T-cell (primary cell): ENCODE results near the gene ZNF148. TPM values are rescaled to one million over a fixed set of nuclear protein-coding genes. Genes with fewer than 3 reads are reported as not detected.
"Not testable (repeated sequence)": the region's sequence is repeated elsewhere in the genome, so short reads cannot be mapped to it uniquely, and the experiment has no call there.

Experiments used
- ATAC-seq, 4 experiments: fragments of 200-7000 bp in 3 of 4; fragments of 150-1000 bp in 1 of 4; cut with Tn5 transposase; replicated peaks in 1 of 4; 1 replicate in 3 of 4; 2 replicates in 1 of 4; pipeline ENCODE4 v1.10.0; 2021; ENCODE audit warnings: moderate library complexity in 3 of 4, mild to moderate bottlenecking in 2 of 4, moderate number of reproducible peaks in 1 of 4
- CTCF ChIA-PET, 2 donors: fragments of 300-600 bp; sonication (Branson Sonifier 250); formaldehyde crosslinking; loops; one replicate each; lab custom pipeline; 2022; ENCODE audit warnings: antibody characterized with exemption in 2 of 2; lab: Charles Lee
- POLR2A ChIA-PET, 2 donors: fragments of 300-600 bp; sonication (Branson Sonifier 250); formaldehyde crosslinking; loops; one replicate each; lab custom pipeline; 2022; ENCODE audit warnings: antibody characterized with exemption in 2 of 2; lab: Charles Lee
- DNase-seq, 35 experiments: peaks; one replicate each; pipeline versions ENCODE4 v3.0.0 to v3.0.0-alpha.2; 2013 to 2023
- H3K27ac ChIP-seq: one replicate; pipeline ENCODE4 v1.5.1; 2013; ENCODE audit warnings: low read length
- H3K27me3 ChIP-seq, 2 experiments: replicated peaks in 1 of 2; 1 replicate in 1 of 2; 2 replicates in 1 of 2; pipeline versions ENCODE4 v1.6.1 to v1.7.0; 2013; ENCODE audit warnings: low read length in 1 of 2, mixed read lengths in 1 of 2; ENCODE audit not compliant: control insufficient read depth in 2 of 2, insufficient read depth in 2 of 2; ENCODE audit errors: extremely low read depth in 1 of 2
- H3K36me3 ChIP-seq, 2 donors: 1 replicate in 1 of 2; 2 replicates in 1 of 2; pipeline versions ENCODE4 v1.6.1 to v1.7.0; 2013; ENCODE audit warnings: low read length in 1 of 2; ENCODE audit not compliant: control insufficient read depth in 2 of 2, insufficient read depth in 1 of 2; ENCODE audit errors: extremely low read depth in 1 of 2
- H3K4me1 ChIP-seq, 2 experiments: 1 replicate in 1 of 2; 2 replicates in 1 of 2; pipeline versions ENCODE4 v1.6.1 to v1.7.0; 2013; ENCODE audit warnings: low read length in 2 of 2, mixed read lengths in 1 of 2; ENCODE audit not compliant: insufficient read depth in 2 of 2, control insufficient read depth in 1 of 2; ENCODE audit errors: extremely low read depth in 1 of 2
- H3K4me3 ChIP-seq, 2 donors: 1 replicate in 1 of 2; 2 replicates in 1 of 2; pipeline versions ENCODE4 v1.5.1 to v1.7.0; 2013; ENCODE audit warnings: mild to moderate bottlenecking in 2 of 2, low read length in 1 of 2, moderate library complexity in 1 of 2; ENCODE audit not compliant: control insufficient read depth in 1 of 2; ENCODE audit errors: extremely low read depth in 1 of 2
- H3K9me3 ChIP-seq: 2 replicates; pipeline ENCODE4 v1.7.0; 2013
- H3K27ac Mint-ChIP-seq, 2 donors: one replicate each; pipeline ENCODE4 v1.8.0; 2020 to 2021; ENCODE audit warnings: mild to moderate bottlenecking in 2 of 2, mixed read lengths in 2 of 2
- H3K27me3 Mint-ChIP-seq, 2 donors: one replicate each; pipeline ENCODE4 v1.8.0; 2021 to 2022; ENCODE audit warnings: mixed read lengths in 2 of 2
- H3K36me3 Mint-ChIP-seq: one replicate; pipeline ENCODE4 v1.8.0; 2021; ENCODE audit warnings: mixed read lengths
- H3K4me1 Mint-ChIP-seq, 3 donors: one replicate each; pipeline ENCODE4 v1.8.0; 2020 to 2022; ENCODE audit warnings: mixed read lengths in 3 of 3, mild to moderate bottlenecking in 1 of 3
- H3K4me3 Mint-ChIP-seq, 3 donors: one replicate each; pipeline ENCODE4 v1.8.0; 2020 to 2022; ENCODE audit warnings: mild to moderate bottlenecking in 3 of 3, mixed read lengths in 3 of 3, moderate library complexity in 3 of 3
- H3K9me3 Mint-ChIP-seq, 3 donors: one replicate each; pipeline ENCODE4 v1.8.0; 2020 to 2022; ENCODE audit warnings: mixed read lengths in 3 of 3
- WGBS: methylation state at CpG from one replicate; pipeline ENCODE4 v1.1.5; 2013; ENCODE audit warnings: missing lambda C conversion rate; ENCODE audit not compliant: insufficient coverage; 5-methylcytosine and 5-hydroxymethylcytosine counted together
- total RNA-seq, 35 experiments: library from RNA in 6 of 35; stranded (reverse) in 6 of 35; fragments of 120-200 nt in 1 of 35; gene quantifications; one replicate each; pipeline versions ENCODE4 v1.2.1 to v1.2.4 and lab custom pipeline; 2013 to 2026

The ZNF148 gene
- total RNA-seq, 5 donors from 2014 or later (not counting 1 experiment from before 2014, with no cell fraction given): 46.5 to 50.6 (median 50.4) TPM

DNA sequence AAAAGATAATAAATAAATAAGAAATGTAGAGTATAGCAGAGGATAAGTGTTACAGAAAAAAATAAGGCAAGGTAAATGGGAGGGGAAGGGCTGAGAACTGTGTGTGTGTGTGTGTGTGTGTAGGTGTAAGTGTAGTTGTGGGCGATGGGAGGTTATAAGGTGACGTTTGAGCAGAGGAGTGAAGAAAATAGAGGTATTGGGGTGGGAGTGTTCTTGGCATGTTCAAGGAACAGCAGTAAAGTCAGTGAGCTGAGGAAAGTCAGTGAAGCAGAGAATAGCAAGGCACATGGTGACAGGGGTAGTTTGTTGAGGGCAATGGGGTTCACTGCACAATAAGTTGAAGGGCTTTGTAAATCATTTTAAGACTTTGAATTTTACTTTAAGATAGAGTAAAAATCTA is 30.9 kb upstream of the ZNF148 start:
- Mint-ChIP-seq H3K4me3 (no peak overlapping the region), H3K27me3 (peaks cover 0 to 23% of the 10 kb centered on the region in 2 donors), H3K4me1 (no peaks in the 10 kb centered on the region), H3K36me3 (no peaks in the 10 kb centered on the region), H3K27ac (no peak overlapping the region), H3K9me3 (peaks cover 5 to 13% (median 5%) of the 10 kb centered on the region in 3 donors)
- ATAC-seq (no peak), DNase-seq (no peak)
- ChIA-PET POLR2A (no interaction called here), CTCF (no interaction called here)
- Histone ChIP-seq H3K4me1 (no peaks in the 10 kb centered on the region), H3K9me3 (no peaks in the 10 kb centered on the region), H3K36me3 (no peaks in the 10 kb centered on the region), H3K27ac (no peak overlapping the region), H3K27me3 (peaks cover 3 to 5% of the 10 kb centered on the region in 2 experiments), H3K4me3 (no peak overlapping the region)
- 61% methylated on average over 2 of the region's 2 CpGs for WGBS

DNA sequence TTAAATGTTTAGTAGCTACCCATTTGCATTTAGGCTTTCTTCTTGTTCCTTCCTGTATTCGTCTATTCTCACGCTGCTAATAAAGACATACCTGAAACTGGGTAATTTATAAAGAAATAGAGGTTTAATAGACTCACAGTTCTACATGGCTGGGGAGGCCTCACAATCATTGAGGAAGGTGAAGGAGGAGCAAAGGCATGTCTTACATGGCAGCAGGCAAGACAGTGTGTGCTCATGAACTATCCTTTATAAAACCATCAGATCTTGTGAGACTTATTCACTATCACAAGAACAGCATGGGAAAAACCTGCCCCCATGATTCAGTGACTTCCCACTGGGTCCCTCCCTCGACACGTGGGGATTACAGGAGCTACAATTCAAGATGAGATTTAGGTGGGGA is 30.4 kb upstream of the ZNF148 start:
- CTCF ChIA-PET, H3K36me3 ChIP-seq, DNase-seq, H3K9me3 ChIP-seq, H3K27me3 ChIP-seq, H3K27ac Mint-ChIP-seq, H3K4me3 Mint-ChIP-seq, H3K4me3 ChIP-seq, H3K4me1 Mint-ChIP-seq, H3K27ac ChIP-seq, H3K4me1 ChIP-seq, POLR2A ChIA-PET, H3K36me3 Mint-ChIP-seq, ATAC-seq: not testable (repeated sequence)
- peaks cover 5 to 13% (median 5%) of the 10 kb centered on the region in 3 donors for H3K9me3 Mint-ChIP-seq
- peaks cover 0 to 25% of the 10 kb centered on the region in 2 donors for H3K27me3 Mint-ChIP-seq
- WGBS: no CpG with 5 or more reads among the region's 4 CpGs

DNA sequence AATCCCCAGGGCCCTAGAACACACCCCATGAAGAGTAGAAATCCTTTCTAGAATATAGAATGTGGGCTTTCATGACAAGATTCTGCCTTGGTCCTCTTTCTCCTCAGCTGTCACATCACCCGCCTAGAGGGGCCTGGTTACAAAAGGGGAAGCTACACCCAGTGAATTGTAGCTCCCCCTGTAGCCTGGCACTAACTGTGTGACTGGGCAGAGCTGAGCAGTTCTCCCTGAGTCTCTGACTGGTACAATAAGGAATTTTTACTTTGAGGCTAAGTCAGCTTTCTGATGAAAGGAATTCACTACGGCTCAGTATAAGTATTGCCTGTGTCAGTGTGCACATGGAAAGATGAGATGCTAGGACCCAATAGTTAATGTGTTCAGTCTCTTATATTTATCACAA is 28.7 kb upstream of the ZNF148 start:
- Histone ChIP-seq H3K27me3 (peaks cover 0 to 5% of the 10 kb centered on the region in 2 experiments), H3K4me1 (no peaks in the 10 kb centered on the region), H3K4me3 (no peak overlapping the region), H3K9me3 (no peaks in the 10 kb centered on the region), H3K36me3 (no peaks in the 10 kb centered on the region), H3K27ac (no peak overlapping the region)
- ChIA-PET CTCF (no interaction called here), POLR2A (no interaction called here)
- Mint-ChIP-seq H3K4me3 (no peak overlapping the region), H3K27me3 (peaks cover 0 to 15% of the 10 kb centered on the region in 2 donors), H3K27ac (no peak overlapping the region), H3K4me1 (no peaks in the 10 kb centered on the region), H3K9me3 (peaks cover 5 to 13% (median 5%) of the 10 kb centered on the region in 3 donors), H3K36me3 (no peaks in the 10 kb centered on the region)
- DNase-seq (no peak), ATAC-seq (no peak)
- WGBS: no CpG with 5 or more reads among the region's 2 CpGs

DNA sequence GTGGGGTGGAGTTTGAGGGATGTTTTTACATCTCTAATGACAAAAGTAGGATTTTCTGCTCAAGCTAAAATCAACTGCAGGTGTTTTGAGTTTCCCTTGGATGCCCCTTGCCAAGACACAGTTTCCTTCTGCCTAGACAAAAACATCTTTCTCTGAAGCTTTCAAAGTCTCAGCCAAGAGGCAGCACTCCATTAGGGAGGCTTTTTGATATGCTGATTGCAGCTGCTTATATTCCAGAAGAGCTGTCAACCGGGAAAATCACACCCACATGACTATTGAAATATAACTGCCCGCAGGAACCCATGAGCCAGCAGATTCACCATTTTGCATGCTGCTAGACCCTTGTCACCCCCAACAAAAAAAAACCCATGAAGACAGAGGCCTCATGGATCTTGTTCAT is 27.5 kb upstream of the ZNF148 start:
- peaks cover 3 to 19% of the 10 kb centered on the region in 2 donors for H3K27me3 Mint-ChIP-seq
- POLR2A ChIA-PET: no interaction called here
- no CpG with 5 or more reads among the region's 2 CpGs for WGBS

DNA sequence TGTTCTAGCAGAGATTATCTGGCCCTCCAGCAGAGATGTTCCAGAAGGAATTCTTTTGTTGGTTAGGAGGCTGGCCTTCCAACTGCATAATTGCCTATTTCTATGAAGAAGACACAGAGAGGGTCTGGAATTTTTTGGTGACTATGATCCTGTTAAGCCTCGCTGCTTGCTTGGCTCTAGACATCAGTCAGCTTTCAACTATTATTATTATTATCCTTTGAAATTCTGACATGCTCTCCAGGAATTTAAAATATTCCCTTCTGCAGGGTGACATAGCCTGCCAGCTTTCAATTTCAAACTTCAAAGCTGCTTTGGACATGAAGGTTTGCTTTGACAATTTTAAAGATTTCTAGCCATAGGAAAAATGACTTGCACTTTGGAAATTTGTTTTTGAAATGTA is 26.3 kb upstream of the ZNF148 start:
- Histone ChIP-seq H3K4me3 (no peak overlapping the region), H3K36me3 (no peaks in the 10 kb centered on the region), H3K4me1 (no peaks in the 10 kb centered on the region), H3K9me3 (no peaks in the 10 kb centered on the region), H3K27ac (no peak overlapping the region), H3K27me3 (peaks cover 0 to 5% of the 10 kb centered on the region in 2 experiments)
- no peak for ATAC-seq
- Mint-ChIP-seq H3K4me1 (no peaks in the 10 kb centered on the region), H3K27ac (no peak overlapping the region), H3K27me3 (peaks cover 10 to 20% of the 10 kb centered on the region in 2 donors), H3K4me3 (no peak overlapping the region), H3K9me3 (peaks cover 5 to 16% (median 5%) of the 10 kb centered on the region in 3 donors), H3K36me3 (no peaks in the 10 kb centered on the region)
- ChIA-PET POLR2A (no interaction called here), CTCF (interaction anchor here in 1 of 2 donors (0.7 kb wide), 1 partner anchor 25 kb away, joined by 3 read pairs; no protein-coding TSS in a partner anchor)
- no CpG with 5 or more reads among the region's 1 CpG for WGBS
- DNase-seq: no peak

More for the DNA sequence above, 27.5 kb upstream of the ZNF148 start:
- CTCF ChIA-PET: interaction anchor here in 1 of 2 donors (0.7 kb wide), 1 partner anchor 116 kb away, joined by 3 read pairs; no protein-coding TSS in a partner anchor
- Mint-ChIP-seq H3K4me3 (no peak overlapping the region), H3K9me3 (peaks cover 5 to 16% (median 5%) of the 10 kb centered on the region in 3 donors), H3K4me1 (no peaks in the 10 kb centered on the region), H3K27ac (no peak overlapping the region), H3K36me3 (no peaks in the 10 kb centered on the region)
- no peak overlapping the region for H3K27ac ChIP-seq
- ATAC-seq: no peak
- no peaks in the 10 kb centered on the region for H3K9me3 ChIP-seq
- peaks cover 0 to 5% of the 10 kb centered on the region in 2 experiments for H3K27me3 ChIP-seq
- no peaks in the 10 kb centered on the region for H3K36me3 ChIP-seq
- H3K4me3 ChIP-seq: no peak overlapping the region
- DNase-seq: no peak
- no peaks in the 10 kb centered on the region for H3K4me1 ChIP-seq

DNA sequence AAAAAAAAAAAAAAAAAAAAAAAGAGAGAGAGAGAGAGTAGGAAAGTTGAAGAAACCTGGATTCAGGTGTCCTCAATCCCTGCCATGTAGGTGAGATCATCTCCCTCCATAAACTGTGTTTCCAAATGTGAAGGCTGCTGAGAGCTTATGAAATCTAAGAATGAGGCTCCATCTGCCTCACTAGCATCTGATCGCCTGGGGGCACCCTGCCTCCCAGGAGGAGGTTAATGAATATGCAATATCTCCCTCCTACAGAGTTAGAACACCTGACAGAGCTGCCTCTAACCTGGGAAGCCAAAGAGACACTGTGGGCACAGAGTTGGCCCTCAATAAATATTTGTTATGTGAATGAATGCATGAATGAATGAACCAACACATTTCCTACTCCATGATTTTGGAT is 23.8 kb upstream of the ZNF148 start:
- DNase-seq: no peak
- no peaks in the 10 kb centered on the region for H3K36me3 ChIP-seq
- POLR2A ChIA-PET: interaction anchor here (0.5 kb wide), 2 partner anchors 40 to 302 kb away, joined by 3 to 11 read pairs; no protein-coding TSS in a partner anchor
- peaks cover 0 to 4% (median 0%) of the 10 kb centered on the region in 3 donors for H3K9me3 Mint-ChIP-seq
- no peak overlapping the region for H3K4me3 ChIP-seq
- no peak overlapping the region for H3K27ac ChIP-seq
- peaks cover 20 to 21% of the 10 kb centered on the region in 2 donors for H3K27me3 Mint-ChIP-seq
- H3K27ac Mint-ChIP-seq: no peak overlapping the region
- CTCF ChIA-PET: interaction anchor here in 1 of 2 donors (0.6 kb wide), 1 partner anchor 636 kb away, joined by 3 read pairs; no protein-coding TSS in a partner anchor
- ATAC-seq: no peak
- H3K9me3 ChIP-seq: no peaks in the 10 kb centered on the region
- no CpG with 5 or more reads among the region's 1 CpG for WGBS
- no peaks in the 10 kb centered on the region for H3K4me1 ChIP-seq
- no peak overlapping the region for H3K4me3 Mint-ChIP-seq
- H3K27me3 ChIP-seq: peaks cover 0 to 5% of the 10 kb centered on the region in 2 experiments
- no peaks in the 10 kb centered on the region for H3K36me3 Mint-ChIP-seq
- H3K4me1 Mint-ChIP-seq: no peaks in the 10 kb centered on the region
